LNCAP (cell line): Measurements from ENCODE around the gene SUFU.

Source experiments
- TF ChIP-seq, protein P1 (sequence below): fragments of 450-650 bp; IDR thresholded peaks from 2 replicates; pipeline ENCODE4 v1.5.1; 2017; ENCODE audit warnings: mild to moderate bottlenecking

SUFU gene

GRCh38 chr10:102629661-102630614 lies 126.2 kb downstream of the SUFU start:
- TF ChIP-seq, protein P1, sequence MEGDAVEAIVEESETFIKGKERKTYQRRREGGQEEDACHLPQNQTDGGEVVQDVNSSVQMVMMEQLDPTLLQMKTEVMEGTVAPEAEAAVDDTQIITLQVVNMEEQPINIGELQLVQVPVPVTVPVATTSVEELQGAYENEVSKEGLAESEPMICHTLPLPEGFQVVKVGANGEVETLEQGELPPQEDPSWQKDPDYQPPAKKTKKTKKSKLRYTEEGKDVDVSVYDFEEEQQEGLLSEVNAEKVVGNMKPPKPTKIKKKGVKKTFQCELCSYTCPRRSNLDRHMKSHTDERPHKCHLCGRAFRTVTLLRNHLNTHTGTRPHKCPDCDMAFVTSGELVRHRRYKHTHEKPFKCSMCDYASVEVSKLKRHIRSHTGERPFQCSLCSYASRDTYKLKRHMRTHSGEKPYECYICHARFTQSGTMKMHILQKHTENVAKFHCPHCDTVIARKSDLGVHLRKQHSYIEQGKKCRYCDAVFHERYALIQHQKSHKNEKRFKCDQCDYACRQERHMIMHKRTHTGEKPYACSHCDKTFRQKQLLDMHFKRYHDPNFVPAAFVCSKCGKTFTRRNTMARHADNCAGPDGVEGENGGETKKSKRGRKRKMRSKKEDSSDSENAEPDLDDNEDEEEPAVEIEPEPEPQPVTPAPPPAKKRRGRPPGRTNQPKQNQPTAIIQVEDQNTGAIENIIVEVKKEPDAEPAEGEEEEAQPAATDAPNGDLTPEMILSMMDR = no peak

- TF ChIP-seq, protein P1 = no peak
These were observed 126.9 kb downstream of the SUFU start for GRCh38 chr10:102630663-102631062.

GRCh38 chr10:102631525-102632393 lies 128.0 kb downstream of the SUFU start:
- TF ChIP-seq, protein P1 = no peak

GRCh38 chr10:102632394-102633111 lies 128.8 kb downstream of the SUFU start:
- TF ChIP-seq, protein P1 = no peak

DNA sequence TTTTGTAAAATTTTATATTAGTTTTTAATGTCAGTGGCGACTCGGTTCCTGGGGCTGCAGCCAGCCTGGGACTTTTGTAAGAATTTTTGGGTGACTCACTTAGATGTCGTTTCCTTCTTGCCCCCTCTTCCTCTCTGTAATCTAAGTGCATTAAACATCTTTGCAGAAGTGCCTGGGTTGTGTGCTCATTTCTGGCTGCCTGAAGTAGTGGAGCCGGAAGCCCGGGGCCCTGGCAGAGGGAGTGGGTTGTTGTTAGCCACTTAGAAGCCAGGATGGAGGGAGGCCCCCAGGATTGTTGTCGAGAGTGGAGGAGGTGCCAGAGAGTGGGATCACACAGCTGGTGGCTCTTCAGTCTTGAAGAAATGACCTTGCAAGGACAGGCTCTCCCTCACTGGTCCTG lies 129.5 kb downstream of the SUFU start:
- TF ChIP-seq, protein P1 = no peak

GRCh38 chr10:102633848-102634247 lies 130.1 kb downstream of the SUFU start:
- TF ChIP-seq, protein P1 = no peak

DNA sequence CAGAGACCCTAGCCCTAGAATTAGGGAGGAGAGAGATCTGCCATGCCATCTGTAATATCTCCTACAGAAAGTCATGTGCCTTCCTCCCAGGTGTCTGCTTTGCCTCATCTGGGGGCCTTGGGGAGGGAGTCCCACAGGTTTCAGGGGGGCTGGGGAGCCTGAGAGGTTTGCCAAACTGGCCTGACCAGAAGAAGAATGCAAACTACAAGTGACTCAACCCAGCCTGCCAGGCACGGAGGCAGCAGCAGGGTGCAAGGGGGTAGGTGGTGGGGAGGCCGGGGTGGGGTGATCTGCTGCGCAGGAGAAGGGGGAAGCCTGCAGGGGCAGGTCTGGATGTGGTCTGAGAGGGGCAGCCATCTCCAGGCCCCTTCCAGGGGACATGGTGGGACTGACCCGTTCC lies 130.9 kb downstream of the SUFU start:
- TF ChIP-seq, protein P1 = no peak
